ENCODE data around the gene UBE2U.

UBE2U gene

GRCh38 chr1:64163431-64163830, 40.0 kb upstream of the UBE2U start:
- no peak for TF ChIP-seq POLR2AphosphoS5 (IDR thresholded peaks at IDR 0.05; ENCODE audit: low read depth, low read length)
- TF ChIP-seq REST (IDR thresholded peaks at IDR 0.05; ENCODE audit: insufficient read depth in 1 of 2, low read depth in 2 of 2, low read length in 2 of 2) = no peak
- no peak for TF ChIP-seq SIN3A (IDR thresholded peaks at IDR 0.05; ENCODE audit: borderline replicate concordance, insufficient read depth, low read length)
- no peak for TF ChIP-seq TAF1 (IDR thresholded peaks at IDR 0.05; ENCODE audit: borderline replicate concordance, insufficient read depth, low read length)
- no peak for TF ChIP-seq FOXP2 (optimal IDR thresholded peaks at IDR 0.05; ENCODE audit: borderline replicate concordance, extremely low read depth, extremely low read length, insufficient read depth)

- TF ChIP-seq FOXP2 (optimal IDR thresholded peaks at IDR 0.05; ENCODE audit: borderline replicate concordance, extremely low read depth, extremely low read length, insufficient read depth) (no peak), POLR2AphosphoS5 (IDR thresholded peaks at IDR 0.05; ENCODE audit: low read depth, low read length) (no peak), TAF1 (IDR thresholded peaks at IDR 0.05; ENCODE audit: borderline replicate concordance, insufficient read depth, low read length) (no peak), REST (IDR thresholded peaks at IDR 0.05; ENCODE audit: insufficient read depth in 1 of 2, low read depth in 2 of 2, low read length in 2 of 2) (no peak), SIN3A (IDR thresholded peaks at IDR 0.05; ENCODE audit: borderline replicate concordance, insufficient read depth, low read length) (no peak)
These were observed 39.5 kb upstream of the UBE2U start for GRCh38 chr1:64163970-64164369.

GRCh38 chr1:64166629-64167028, 36.8 kb upstream of the UBE2U start:
- TF ChIP-seq SIN3A (IDR thresholded peaks at IDR 0.05; ENCODE audit: borderline replicate concordance, insufficient read depth, low read length) (no peak), FOXP2 (optimal IDR thresholded peaks at IDR 0.05; ENCODE audit: borderline replicate concordance, extremely low read depth, extremely low read length, insufficient read depth) (no peak), TAF1 (IDR thresholded peaks at IDR 0.05; ENCODE audit: borderline replicate concordance, insufficient read depth, low read length) (no peak), POLR2AphosphoS5 (IDR thresholded peaks at IDR 0.05; ENCODE audit: low read depth, low read length) (no peak), REST (IDR thresholded peaks at IDR 0.05; ENCODE audit: insufficient read depth in 1 of 2, low read depth in 2 of 2, low read length in 2 of 2) (no peak)

- no peak for TF ChIP-seq SIN3A (IDR thresholded peaks at IDR 0.05; ENCODE audit: borderline replicate concordance, insufficient read depth, low read length)
- no peak for TF ChIP-seq REST (IDR thresholded peaks at IDR 0.05; ENCODE audit: insufficient read depth in 1 of 2, low read depth in 2 of 2, low read length in 2 of 2)
These were observed 36.2 kb upstream of the UBE2U start for GRCh38 chr1:64167176-64167575.

- TF ChIP-seq TAF1 (IDR thresholded peaks at IDR 0.05; ENCODE audit: borderline replicate concordance, insufficient read depth, low read length) = no peak
- no peak for TF ChIP-seq FOXP2 (optimal IDR thresholded peaks at IDR 0.05; ENCODE audit: borderline replicate concordance, extremely low read depth, extremely low read length, insufficient read depth)
- TF ChIP-seq SIN3A (IDR thresholded peaks at IDR 0.05; ENCODE audit: borderline replicate concordance, insufficient read depth, low read length) = no peak
- no peak for TF ChIP-seq REST (IDR thresholded peaks at IDR 0.05; ENCODE audit: insufficient read depth in 1 of 2, low read depth in 2 of 2, low read length in 2 of 2)
- TF ChIP-seq POLR2AphosphoS5 (IDR thresholded peaks at IDR 0.05; ENCODE audit: low read depth, low read length) = no peak
These were observed 32.2 kb upstream of the UBE2U start for GRCh38 chr1:64171246-64171645.

Measured in PFSK-1 (cell line).